HT1080 (cell line): ENCODE measurements around the gene TEPSIN. TPM values are rescaled to one million over a fixed set of nuclear protein-coding genes. Genes with fewer than 3 reads are reported as not detected.

Experiments
- DNase-seq: peaks from one replicate; pipeline ENCODE4 v3.0.0-alpha.2; 2015; ENCODE audit warnings: low read depth
- total RNA-seq: library from RNA; depleted of rRNA; stranded (reverse); fragments of >200 nt; shearing (Covaris generic); gene quantifications from 2 replicates; pipeline ENCODE4 v1.2.3, GENCODE V29; 2014

TEPSIN gene
- total RNA-seq, 1 experiment from 2014 or later = 17.3 TPM

DNA sequence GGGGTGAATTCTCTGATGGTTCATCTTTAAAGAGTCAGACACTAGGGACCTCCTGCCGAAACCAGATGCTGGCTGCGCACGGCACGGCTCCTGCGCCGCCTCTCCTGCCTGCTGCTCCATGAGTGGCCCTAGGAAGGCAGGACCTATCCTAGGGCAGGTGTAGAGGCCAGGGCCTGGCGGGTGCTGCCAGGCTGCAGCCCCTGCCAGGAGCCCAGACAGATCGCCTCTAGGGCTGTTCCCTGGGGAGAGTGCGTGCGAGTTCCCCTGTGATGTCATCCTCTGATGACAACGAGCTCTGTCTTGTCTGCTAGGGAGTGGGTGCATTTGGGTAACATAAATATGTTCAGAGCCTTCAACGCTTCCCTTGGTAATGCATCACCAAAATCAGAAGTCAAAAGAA is 32.4 kb upstream of the TEPSIN start:
- no peak for DNase-seq

DNA sequence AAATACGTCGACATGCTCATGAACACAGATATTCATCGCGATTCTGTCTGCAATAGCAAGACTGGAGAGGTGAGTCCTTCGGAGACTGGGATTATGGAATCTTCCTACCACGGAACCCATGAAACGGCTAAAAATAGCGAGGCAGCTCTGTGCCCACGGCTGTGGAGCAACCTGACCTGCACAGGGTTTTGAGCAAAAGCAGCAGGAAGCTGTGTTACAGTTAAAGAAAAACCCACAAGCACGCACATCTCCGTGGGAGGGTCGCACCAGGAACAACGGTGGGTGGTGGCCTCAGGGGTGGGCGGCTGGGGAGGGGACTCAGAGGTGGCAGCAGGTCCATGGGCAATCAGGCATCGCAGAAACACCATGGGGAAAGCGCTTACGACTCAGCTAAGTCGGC is 31.4 kb upstream of the TEPSIN start:
- DNase-seq = no peak

DNA sequence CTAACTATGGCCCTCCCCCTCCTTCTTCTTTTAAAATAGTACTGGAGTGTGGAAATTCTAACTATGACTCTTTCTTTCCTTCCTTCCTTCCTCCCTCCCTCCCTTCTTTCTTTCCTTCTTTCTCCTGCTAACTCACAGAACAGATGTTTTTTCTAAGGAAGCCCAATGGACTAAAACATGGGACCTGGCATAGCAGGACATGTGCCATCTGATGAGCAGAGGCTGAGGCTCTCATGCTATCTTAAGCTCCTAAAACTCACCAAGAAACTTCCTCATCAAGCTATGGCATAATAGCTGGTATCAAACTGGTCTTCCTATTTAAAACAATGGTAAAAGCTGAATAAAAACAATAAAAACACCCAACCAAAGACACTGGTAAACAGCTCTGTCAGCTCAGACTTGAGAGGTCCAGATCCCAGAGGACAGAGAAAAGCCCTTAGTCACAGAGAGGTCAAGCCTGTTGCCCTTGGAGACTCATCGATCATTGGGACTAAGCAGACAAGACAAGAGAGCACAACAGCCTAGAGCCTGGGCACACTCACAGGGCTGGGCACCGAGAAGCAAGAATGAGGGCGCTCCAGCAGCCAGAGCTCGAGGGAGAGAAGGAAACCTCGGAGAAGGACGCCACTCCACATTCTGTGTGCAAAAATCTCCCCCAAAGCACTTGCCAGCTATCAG is 28.7 kb upstream of the TEPSIN start:
- no peak for DNase-seq

DNA sequence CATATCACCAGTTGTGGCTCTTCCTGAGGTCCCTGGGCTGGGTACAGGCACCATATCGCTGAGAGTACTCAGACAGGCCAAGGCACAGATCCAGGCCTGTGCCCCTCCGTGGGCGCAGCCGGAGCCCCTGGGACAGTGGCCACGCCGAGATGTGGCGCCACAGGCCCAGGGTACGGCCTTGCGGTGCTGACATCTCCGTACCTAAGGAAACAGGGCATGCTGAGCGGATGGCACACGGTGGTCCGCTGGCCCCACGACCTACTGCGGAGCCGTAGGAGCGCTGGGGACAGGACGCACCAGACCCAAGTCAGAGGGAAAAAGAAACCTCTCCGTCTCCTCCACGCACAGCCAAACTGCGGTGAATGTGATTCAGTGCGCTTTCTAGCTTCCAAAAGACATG is 26.7 kb upstream of the TEPSIN start:
- no peak for DNase-seq

DNA sequence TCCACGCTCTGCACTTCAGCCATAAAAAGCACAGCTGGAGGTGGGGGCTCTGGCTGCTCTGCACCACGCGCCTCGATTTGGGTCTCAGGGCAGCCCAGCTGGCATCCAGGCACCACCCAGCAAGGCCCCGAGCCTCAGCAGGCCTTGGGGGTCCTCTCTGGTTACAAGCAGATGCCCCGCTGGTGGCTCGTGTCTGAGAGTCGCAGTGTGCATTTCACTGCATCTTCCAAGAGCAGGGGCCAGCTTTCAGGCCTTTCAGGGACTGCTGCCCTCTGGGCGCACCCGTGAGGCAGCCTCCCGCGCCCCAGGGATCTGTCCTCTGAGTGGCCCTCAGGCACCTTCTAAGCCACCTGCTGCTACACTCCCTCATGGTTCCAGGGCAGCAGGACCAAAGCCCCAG is 25.8 kb upstream of the TEPSIN start:
- no peak for DNase-seq

DNA sequence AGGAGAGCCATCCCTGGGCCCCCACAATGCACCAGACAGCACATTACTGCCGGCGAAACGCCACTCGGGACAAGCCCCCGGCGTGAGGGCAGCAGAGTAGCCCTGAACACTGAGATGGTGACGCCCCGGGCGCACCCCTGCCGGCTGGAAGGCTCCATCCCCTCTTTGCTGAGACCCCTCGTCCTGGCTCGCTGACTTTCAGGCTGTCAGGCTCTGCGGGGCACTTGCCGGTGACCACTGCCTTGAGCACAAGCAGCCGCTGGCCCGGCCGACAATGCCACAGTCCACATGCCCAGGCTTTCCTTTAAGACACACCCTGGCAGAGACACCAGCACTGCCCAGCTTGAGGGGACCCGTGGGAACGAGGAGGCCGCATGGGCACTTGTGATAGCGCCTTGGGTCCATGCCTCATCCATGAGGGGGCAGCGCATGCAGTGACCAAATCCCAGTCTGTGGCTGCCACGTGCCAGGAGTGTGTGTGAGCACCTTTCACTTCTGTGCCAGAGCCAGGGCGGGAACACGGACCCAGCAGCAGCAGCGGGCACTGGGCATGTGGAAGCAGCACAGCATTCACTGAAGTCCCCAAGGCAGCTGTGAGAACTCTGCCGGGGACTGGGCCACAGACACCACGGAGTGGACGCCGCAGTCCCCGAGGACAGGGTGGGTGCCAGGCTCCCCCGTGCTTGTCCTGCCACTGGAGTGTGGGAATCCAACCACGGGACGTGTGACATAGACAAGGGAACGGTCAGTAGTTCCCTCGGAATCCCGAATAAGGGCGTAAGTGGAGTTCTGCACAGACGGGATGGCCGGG is 24.7 kb upstream of the TEPSIN start:
- DNase-seq = no peak

DNA sequence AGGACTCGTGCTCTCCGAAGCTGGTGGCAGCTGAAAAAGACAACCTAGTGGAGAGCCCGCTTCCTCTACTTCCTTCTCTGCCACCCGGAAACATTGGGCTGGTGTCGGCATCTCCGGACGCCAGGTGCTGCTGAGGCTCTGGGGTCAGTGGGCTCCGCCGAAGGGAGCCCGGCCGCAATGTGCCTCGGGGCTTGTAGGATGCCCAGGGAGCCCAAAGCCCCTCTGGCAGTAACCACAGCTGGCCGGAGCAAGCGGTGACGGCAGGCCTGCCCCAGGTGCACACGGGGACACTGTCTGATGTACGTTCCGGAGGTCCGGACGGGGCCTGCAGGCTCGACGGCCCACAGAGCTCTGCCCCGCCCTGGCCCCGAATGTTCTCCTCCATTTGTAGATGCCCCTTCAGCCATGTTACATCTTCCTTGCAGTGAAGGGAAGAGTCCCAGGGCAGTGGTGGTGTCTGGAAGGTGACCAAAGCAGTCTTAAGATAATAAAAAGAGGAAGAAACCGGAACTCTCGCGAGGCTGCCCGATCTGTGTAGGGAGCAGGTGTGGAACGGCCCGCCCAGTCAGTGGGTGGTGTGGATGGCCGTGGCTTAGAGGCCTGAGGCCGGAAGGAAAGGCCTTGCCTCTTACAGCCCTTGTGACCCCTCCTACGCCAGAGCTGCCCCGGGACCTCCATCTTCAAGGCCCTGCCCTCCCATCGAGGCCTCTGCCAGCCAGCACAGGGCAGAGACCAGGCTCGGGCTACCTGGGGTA is 22.9 kb upstream of the TEPSIN start:
- DNase-seq = no peak

DNA sequence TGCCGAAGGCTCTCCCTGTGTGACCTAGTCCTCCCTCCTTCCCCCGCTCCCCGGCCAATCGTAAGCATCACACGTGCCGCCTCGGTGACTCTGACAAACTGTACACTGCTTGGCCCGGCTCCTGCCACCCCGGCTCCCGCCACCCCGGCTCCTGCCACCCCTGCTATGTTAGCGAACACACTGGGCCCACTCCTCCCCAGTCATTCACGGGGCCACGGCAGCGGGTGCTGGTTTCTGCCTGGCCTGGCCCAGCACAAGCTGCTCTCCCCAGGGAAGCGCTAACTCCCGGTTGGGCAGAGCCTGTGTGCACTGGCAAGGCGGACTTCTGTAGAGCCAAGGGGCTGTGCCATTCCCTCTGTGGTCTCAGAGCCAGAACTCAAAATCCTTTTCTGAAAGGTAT is 22.2 kb upstream of the TEPSIN start:
- DNase-seq = no peak

DNA sequence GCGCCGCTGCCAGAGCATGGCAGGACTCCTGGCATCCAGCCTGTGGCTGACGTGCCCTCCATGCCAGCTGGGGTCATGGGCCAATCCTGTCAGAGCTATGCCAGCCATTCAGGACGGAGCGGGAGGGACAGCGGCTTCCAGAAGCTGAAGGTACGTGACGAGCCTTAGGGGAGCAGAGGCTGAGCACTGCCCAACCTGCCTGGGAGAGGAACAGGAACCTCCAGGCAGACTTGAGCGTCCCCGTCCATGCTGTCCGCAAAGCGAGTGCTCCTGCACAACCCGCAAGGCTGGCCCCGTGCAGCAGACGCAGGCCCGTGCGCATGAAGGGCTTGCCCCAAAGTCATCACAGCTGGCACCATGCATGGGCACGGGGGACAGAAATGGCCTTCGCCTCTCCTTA is 21.8 kb upstream of the TEPSIN start:
- no peak for DNase-seq

DNA sequence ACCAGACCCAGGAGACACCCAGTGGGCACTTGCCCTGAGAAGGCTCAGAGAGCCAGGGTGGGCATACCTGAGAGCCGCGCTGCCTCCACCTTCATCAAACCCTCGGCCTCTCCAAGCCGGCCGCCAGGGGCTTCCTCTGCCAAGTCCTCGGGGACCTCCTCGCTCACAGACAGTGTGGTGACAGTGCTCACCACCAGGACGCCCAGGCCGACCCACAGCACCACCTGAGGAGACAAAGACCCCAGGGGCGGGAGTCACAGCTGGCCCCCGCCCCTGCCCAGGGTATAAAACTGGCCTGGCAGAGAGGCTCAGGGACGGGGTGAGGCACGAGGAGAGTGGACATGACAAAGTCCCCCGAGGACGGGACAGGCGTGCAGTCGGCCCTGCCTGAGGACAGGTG is 21.3 kb upstream of the TEPSIN start:
- no peak for DNase-seq

DNA sequence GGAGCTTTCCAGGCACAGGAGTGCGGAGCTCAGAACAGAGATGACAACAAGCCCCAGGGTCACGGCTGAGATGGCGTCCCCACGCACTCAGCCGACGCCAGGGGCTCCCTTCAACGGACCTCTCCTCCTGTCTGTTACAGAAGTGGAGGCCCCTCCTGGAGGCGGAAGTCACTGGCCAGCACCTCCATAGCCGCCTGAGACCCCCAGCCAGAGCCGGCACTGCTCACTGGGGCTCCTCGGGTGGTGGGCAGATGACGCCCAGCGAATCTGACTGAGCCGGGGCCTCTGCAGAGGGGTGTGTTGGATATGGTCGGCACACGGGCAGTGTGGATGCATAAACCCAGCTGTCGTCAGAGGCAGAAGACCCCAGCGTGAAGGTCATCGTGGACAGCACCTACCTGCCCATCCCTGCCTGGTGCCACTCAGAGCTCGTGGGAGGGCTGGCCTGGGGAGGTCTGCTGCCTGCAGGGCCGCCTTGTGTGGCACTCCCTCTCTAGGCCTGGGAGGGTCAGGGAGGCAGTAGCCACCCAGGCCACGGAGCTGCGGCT is 20.3 kb upstream of the TEPSIN start:
- DNase-seq = no peak

DNA sequence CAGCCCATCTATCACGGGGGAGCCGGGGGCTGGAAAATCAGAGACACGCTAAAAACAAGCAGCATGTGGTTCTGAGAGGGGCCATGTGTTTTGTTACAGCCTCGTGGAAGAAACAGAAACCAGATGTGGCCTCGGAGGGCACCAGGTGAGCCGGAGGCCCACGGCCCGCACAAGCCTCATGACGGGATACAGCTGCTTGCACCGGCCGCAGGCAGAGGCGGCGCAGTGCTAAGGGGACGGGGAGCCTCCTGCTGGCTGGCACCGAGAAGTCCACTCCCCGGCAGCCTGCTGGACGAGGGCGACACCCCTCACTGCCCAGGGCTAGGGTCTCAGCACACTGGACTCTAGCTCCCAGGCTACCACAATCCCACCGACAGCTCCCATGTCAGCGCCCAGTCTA is 19.4 kb upstream of the TEPSIN start:
- no peak for DNase-seq

DNA sequence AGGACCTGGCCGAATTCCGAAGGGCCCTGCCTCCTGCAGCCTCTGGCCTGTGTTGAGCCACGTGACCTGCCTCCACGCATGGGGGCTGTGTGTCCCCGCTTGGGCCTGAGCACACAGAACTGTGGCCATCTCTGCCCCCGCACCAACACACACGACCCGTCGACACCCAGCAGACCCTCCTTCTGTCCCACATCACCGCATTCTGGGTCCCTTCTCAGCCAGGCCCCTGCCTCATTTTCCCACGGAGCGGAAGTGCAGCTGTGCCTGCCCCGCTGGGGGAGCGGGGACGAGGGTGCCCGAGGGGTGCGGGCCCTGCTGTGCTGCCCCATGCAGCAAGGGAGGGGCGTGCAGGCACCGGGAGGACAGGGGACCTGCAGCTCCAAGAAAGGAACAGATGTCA is 18.7 kb upstream of the TEPSIN start:
- no peak for DNase-seq

DNA sequence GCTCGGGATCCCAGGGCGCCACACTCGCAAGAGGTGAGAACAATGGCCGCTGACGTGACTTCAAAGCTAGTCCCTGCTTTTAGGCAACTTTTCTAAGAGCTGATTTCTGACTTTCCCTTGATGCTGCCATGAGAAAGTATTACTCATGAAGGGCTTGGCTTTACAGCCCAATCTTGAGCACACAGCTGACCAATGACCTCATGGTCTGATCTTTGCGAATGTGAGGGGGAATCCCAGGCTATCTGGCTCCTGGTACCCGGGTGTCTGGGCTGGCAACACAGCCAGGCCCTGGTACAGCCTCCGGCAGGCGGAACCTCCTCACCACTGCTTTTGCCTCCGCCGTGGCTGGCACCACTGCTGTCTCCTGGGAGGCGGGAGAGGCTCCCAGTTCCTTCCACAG is 17.8 kb upstream of the TEPSIN start:
- no peak for DNase-seq

DNA sequence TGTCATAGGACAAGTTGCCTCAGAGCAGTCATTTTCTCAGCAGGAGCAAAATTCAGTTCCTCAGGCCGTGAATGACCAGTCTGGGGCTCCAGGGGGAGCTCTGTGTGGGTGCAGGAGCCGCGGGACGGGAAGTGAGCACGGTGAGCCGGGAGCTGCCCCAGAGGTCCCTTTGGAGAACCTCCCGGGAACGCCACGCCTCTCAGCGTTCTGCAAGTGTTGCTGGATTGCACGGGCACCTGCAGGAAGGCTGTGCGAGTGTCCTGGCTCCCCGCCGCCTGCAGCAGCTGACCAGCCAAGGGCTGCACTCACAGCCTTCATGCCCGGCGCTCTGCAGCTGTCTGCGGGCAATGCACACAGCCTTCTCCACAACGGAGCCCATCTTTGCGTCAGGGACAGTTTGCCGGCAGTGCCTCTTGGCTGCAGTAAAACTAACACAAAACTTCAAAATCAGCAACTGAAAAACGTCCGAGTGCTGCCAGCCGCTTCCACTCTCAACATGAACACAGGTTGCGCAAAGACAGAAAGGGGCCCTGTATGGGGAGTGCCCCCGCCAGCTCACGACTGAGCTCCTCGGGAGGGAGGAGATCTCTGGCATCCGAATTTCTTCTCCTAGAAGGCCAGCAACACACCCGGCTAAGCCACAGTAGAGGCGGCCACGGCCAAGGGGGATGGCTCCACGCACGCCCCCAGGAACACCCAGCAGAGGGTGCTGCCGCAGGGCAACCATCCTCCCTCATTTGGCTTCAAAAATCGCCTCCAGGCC is 16.3 kb upstream of the TEPSIN start:
- DNase-seq = no peak

DNA sequence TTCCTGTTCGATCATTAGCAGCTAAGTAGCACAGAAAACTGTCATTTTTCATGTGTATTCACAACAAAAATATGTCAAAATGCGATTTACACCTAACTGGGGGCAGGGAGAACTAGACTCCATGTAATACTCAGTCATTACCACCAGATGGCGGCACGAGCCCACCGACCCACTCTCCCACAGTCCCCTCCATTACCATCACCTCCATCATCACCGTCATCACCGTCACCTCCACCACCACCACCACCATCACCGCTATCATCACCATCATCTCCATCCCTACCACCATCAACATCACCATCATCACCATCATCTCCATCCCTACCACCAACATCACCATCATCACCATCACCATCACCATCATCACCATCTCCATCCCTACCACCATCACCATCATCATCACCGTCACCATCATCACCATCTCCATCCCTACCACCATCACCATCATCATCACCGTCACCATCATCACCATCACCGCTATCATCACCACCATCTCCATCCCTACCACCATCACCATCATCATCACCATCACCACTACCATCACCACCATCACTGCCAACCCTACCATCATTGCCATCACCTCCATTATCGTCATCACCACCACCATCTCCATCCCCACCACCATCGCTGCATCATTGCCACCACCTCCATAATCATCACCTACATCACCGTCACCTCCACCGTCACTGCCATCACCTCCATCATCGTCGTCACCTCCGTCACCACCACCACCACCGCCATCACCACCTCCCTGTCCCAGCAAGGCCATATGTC is 14.7 kb upstream of the TEPSIN start:
- peak; percentile 33 for DNase-seq

DNA sequence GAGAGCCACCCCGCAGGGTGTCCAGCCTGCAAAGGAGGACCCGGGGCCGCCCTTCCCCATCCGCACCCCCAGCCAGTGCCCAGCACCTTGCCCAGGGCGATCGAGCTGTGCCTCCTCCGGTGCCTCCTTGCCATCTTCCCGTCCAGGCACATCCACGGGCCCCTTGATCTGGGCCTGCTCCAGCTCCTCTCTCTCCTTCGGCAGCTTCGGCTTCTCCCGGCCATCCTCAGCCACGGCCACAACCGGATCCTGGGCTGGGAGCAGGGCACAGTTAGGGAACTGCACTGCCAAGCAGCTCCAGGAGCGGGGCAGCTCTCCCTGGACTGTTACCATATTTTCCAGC is 14.1 kb upstream of the TEPSIN start:
- DNase-seq = no peak

DNA sequence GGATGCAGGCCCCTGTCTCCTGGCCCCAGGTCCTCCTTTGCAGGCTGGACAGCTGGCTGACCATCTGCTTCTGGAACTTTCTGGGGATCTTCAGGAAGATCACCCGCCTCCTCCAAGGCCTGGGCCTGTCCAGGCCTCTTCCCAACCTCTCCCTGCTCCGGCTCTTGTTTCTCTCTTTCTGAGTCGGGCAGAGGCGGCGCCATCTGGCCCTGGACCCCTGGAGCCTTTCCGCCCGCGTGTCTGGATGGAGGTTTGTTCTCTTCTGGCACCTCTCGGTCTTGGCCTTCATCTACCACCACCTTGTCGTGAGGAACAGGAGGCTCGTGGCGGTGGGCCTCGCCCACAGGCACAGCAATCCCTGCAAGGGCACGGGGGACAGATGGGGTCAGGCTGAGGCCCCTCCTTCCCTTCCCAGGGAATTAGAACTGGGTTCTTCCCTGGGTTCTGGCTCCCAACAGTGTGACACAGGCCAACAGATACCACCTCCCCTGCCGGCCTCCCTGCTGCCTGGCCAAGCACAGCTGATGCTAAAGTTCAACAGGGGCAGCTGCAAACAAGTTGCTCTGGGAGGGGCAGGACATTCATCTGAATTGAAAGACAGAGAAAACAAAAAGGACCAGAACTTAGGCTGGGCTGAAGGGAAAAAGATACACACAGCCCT is 13.6 kb upstream of the TEPSIN start:
- DNase-seq = no peak

DNA sequence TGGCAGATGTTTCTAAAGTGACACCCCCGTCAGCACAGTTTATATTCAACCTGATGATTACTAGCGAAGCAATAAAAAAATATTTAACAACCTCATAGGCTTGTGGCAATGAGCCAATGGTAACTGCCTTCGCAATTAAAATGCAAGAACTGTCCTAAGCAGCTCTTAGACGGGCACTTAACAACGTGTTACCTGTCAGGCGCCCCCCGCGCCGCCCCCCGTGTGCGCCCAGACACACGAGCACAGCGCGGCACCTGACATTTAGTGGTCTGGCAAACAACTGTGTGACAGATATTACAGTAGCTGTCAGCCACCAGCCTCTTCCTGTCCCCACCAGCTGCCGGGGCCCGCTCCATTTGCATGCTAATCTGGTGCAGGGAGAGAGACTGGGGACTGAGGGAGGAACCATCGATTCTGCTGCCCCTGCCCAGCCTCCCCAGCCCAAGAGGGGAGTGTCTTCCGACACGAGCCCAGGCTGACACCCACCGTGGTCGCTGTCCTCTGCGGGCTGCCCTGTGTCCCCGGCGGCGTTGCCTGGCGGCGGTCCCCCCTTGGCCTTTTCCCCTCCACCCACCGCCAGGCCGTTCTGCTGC is 12.9 kb upstream of the TEPSIN start:
- DNase-seq = no peak
